Caco-2 (cell line): Measurements from ENCODE around the gene CLK2. TPM values are rescaled to one million over a fixed set of nuclear protein-coding genes. Genes with fewer than 3 reads are reported as not detected.
A peak's percentile ranks its signal among the peaks of the same experiment; 100 is the strongest.
"Not testable (repeated sequence)": the region's sequence is repeated elsewhere in the genome, so short reads cannot be mapped to it uniquely, and the experiment has no call there.

Experiments used
- BruUV-seq: library from RNA; stranded (reverse); fragments of 400-500 nt; replicated peaks from 2 replicates; lab custom pipeline; 2021; lab: Mats Ljungman, UMichigan
- CTCF ChIA-PET: fragments of 300-600 bp; sonication (Branson Sonifier 250); formaldehyde crosslinking; loops from one replicate; lab custom pipeline; 2022; ENCODE audit warnings: antibody characterized with exemption; lab: Charles Lee
- POLR2A ChIA-PET: fragments of 300-600 bp; sonication (Branson Sonifier 250); formaldehyde crosslinking; loops from one replicate; lab custom pipeline; 2022; ENCODE audit warnings: antibody characterized with exemption; lab: Charles Lee
- DNase-seq, 2 experiments: peaks; one replicate each; pipeline versions ENCODE4 v3.0.0 to v3.0.0-alpha.2; 2020 to 2022
- H3K27me3 ChIP-seq: replicated peaks from 2 replicates; pipeline ENCODE4 v1.6.0; 2011; ENCODE audit warnings: low read length; ENCODE audit not compliant: control insufficient read depth, insufficient read depth
- H3K36me3 ChIP-seq: 2 replicates; pipeline ENCODE4 v1.5.1; 2011; ENCODE audit warnings: low read length; ENCODE audit not compliant: control insufficient read depth, insufficient read depth
- H3K4me1 ChIP-seq: fragments of 250-450 bp; sonication (Bioruptor Pico); 2 replicates; pipeline ENCODE4 v1.5.1; 2020; ENCODE audit warnings: mild to moderate bottlenecking
- H3K4me3 ChIP-seq: 2 replicates; pipeline ENCODE4 v1.5.1; 2011; ENCODE audit warnings: low read depth, mild to moderate bottlenecking, control low read depth, low read length
- H3K9me3 ChIP-seq: fragments of 250-450 bp; sonication (Bioruptor Pico); 2 replicates; pipeline ENCODE4 v1.5.1; 2020; ENCODE audit warnings: mild to moderate bottlenecking, moderate library complexity
- H3K27ac Mint-ChIP-seq: one replicate; pipeline ENCODE4 v1.8.0; 2022; ENCODE audit warnings: mixed read lengths; ENCODE audit not compliant: unreplicated experiment
- H3K27me3 Mint-ChIP-seq: one replicate; pipeline ENCODE4 v1.8.0; 2022; ENCODE audit warnings: mixed read lengths; ENCODE audit not compliant: insufficient read depth, unreplicated experiment
- H3K36me3 Mint-ChIP-seq: one replicate; pipeline ENCODE4 v1.8.0; 2022; ENCODE audit warnings: mild to moderate bottlenecking, mixed read lengths; ENCODE audit not compliant: insufficient read depth, unreplicated experiment
- H3K4me1 Mint-ChIP-seq: one replicate; pipeline ENCODE4 v1.8.0; 2022; ENCODE audit warnings: low read depth, mixed read lengths; ENCODE audit not compliant: unreplicated experiment
- H3K4me3 Mint-ChIP-seq: one replicate; pipeline ENCODE4 v1.8.0; 2022; ENCODE audit warnings: mild to moderate bottlenecking, moderate library complexity, mixed read lengths; ENCODE audit not compliant: unreplicated experiment
- H3K9me3 Mint-ChIP-seq: one replicate; pipeline ENCODE4 v1.8.0; 2022; ENCODE audit warnings: mixed read lengths; ENCODE audit not compliant: unreplicated experiment
- intact Hi-C: fragments of 100-400 bp; cut with micrococcal nuclease; formaldehyde crosslinking; loops from one replicate; pipeline ENCODE4 v1.10.0; 2022; ENCODE audit not compliant: unreplicated experiment
- total RNA-seq: library from RNA; stranded (reverse); gene quantifications from 2 replicates; pipeline ENCODE4 v1.2.3, GENCODE V29; 2022
- TF ChIP-seq, protein P1 (sequence below), 2 experiments: fragments of 200-600 bp in 1 of 2; IDR thresholded peaks; 1 replicate in 1 of 2; 2 replicates in 1 of 2; pipeline versions ENCODE4 v1.5.1 to v1.8.0; 2011 to 2022; ENCODE audit warnings: antibody characterized with exemption in 1 of 2, control low read depth in 1 of 2, inconsistent platforms in 1 of 2, low read depth in 1 of 2, low read length in 1 of 2, mild to moderate bottlenecking in 1 of 2, moderate library complexity in 1 of 2; ENCODE audit not compliant: insufficient read depth in 1 of 2, severe bottlenecking in 1 of 2, unreplicated experiment in 1 of 2

Gene CLK2
- total RNA-seq, 1 experiment from 2014 or later = 57.5 TPM

DNA sequence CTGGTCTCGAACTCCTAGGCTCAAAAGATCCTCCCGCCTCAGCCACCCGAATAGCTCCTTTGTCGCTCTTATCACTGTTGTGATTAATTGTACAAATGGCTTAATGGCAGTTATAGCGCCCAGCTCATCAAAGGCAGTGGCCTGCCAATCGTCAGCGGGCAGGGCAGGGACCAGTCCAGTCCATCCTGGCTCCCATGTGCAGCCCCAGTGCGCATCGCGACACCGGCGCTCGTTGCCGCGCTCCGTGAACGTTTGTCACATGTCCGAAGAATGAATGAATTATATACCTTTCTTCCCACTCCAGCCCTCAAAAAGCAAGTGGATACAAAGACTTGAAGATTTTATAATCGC is 46.4 kb downstream of the CLK2 start:
- peak overlapping the region; percentile 62 for H3K4me3 ChIP-seq
- H3K9me3 Mint-ChIP-seq = no peaks in the 10 kb centered on the region
- H3K27me3 ChIP-seq = no peaks in the 10 kb centered on the region
- intact Hi-C loops = loop anchor here (1.0 to 5.0 kb wide), 4 partner anchors 17 to 51 kb away; partner anchors contain the start of gene THBS3
- BruUV-seq = TSS peak; percentile 89
- ChIA-PET POLR2A (interaction anchor here (0.5 to 2.0 kb wide), 4 partner anchors 14 to 33 kb away, joined by 4 to 10 read pairs (median 4); partner anchors contain the start of gene MTX1), CTCF (interaction anchor here (0.6 to 2.5 kb wide), 8 partner anchors 18 to 136 kb away, joined by 3 to 10 read pairs (median 4); partner anchors contain the start of genes KRTCAP2 and THBS3)
- H3K4me3 Mint-ChIP-seq = peak overlapping the region; percentile 81
- peak overlapping the region; percentile 80 for H3K27ac Mint-ChIP-seq
- TF ChIP-seq, protein P1, sequence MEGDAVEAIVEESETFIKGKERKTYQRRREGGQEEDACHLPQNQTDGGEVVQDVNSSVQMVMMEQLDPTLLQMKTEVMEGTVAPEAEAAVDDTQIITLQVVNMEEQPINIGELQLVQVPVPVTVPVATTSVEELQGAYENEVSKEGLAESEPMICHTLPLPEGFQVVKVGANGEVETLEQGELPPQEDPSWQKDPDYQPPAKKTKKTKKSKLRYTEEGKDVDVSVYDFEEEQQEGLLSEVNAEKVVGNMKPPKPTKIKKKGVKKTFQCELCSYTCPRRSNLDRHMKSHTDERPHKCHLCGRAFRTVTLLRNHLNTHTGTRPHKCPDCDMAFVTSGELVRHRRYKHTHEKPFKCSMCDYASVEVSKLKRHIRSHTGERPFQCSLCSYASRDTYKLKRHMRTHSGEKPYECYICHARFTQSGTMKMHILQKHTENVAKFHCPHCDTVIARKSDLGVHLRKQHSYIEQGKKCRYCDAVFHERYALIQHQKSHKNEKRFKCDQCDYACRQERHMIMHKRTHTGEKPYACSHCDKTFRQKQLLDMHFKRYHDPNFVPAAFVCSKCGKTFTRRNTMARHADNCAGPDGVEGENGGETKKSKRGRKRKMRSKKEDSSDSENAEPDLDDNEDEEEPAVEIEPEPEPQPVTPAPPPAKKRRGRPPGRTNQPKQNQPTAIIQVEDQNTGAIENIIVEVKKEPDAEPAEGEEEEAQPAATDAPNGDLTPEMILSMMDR (IDR thresholded peaks at IDR 0.05; ENCODE audit: insufficient read depth in 1 of 2, low read depth in 1 of 2, low read length in 1 of 2, severe bottlenecking in 1 of 2, unreplicated experiment in 1 of 2) = no peak
- H3K36me3 ChIP-seq = no peaks in the 10 kb centered on the region; the same call in 1 of the 2 replicates
- peaks cover 22% of the 10 kb centered on the region for H3K4me1 ChIP-seq
- peaks cover 25% of the 10 kb centered on the region for H3K36me3 Mint-ChIP-seq
- DNase-seq = peak; percentile 67 to 69
- H3K9me3 ChIP-seq = no peaks in the 10 kb centered on the region
- no peaks in the 10 kb centered on the region for H3K27me3 Mint-ChIP-seq
- H3K4me1 Mint-ChIP-seq = peaks cover 25% of the 10 kb centered on the region

DNA sequence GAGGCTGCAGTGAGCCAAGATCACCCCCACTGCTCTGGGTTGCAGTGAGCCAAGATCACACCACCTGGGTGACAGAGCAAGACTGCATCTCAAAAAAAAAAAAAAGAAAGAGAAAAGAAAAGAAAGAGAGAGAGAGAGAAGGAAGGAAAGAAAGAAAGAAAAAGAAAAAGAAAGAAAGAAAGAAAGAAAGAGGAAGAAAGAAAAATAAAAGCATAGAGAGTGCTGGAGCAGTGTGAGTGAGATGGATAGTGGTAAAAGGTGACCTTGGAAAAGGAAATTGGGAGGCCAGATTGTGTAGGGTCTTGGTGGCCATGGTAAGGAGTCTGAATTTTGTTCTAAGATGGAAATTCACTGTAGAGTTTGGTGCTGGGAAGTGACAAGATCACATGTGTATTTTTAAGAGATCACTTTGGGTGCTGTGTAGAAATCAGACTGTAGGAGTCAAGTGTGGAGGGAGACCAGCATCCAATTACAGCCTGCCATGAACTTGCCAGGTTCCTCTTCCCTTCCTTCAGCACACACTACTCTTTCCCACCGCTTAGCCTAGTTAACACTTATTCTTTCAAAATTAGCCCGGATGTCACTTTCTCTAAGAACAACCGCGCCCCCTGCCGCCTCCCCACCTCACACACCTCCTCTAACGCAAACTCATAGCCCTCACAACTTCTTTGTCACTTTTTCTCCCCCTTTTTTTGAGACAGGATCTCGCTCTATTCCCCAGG is 47.0 kb downstream of the CLK2 start:
- POLR2A ChIA-PET = interaction anchor here (0.5 to 2.0 kb wide), 4 partner anchors 15 to 32 kb away, joined by 4 to 10 read pairs (median 4); partner anchors contain the start of gene MTX1
- Mint-ChIP-seq H3K4me3 (peak overlapping the region; percentile 81), H3K27ac (peak overlapping the region; percentile 80), H3K4me1 (peaks cover 25% of the 10 kb centered on the region), H3K9me3 (no peaks in the 10 kb centered on the region), H3K27me3 (no peaks in the 10 kb centered on the region), H3K36me3 (peaks cover 25% of the 10 kb centered on the region)
- CTCF ChIA-PET = interaction anchor here (0.6 to 2.5 kb wide), 7 partner anchors 17 to 135 kb away, joined by 3 to 10 read pairs (median 5); partner anchors contain the start of genes KRTCAP2 and THBS3
- Histone ChIP-seq H3K9me3 (no peaks in the 10 kb centered on the region), H3K27me3 (no peaks in the 10 kb centered on the region), H3K4me1 (peaks cover 22% of the 10 kb centered on the region), H3K4me3 (peak overlapping the region; percentile 62), H3K36me3 (no peaks in the 10 kb centered on the region; the same call in 1 of the 2 replicates)
- intact Hi-C loops = loop anchor here (1.0 to 5.0 kb wide), 3 partner anchors 19 to 50 kb away; partner anchors contain the start of gene THBS3
- TF ChIP-seq, protein P1 (IDR thresholded peaks at IDR 0.05; ENCODE audit: insufficient read depth in 1 of 2, low read depth in 1 of 2, low read length in 1 of 2, severe bottlenecking in 1 of 2, unreplicated experiment in 1 of 2) = peak; percentile 51 to 79
- no TSS peak for BruUV-seq
- peak; percentile 76 to 83 for DNase-seq

DNA sequence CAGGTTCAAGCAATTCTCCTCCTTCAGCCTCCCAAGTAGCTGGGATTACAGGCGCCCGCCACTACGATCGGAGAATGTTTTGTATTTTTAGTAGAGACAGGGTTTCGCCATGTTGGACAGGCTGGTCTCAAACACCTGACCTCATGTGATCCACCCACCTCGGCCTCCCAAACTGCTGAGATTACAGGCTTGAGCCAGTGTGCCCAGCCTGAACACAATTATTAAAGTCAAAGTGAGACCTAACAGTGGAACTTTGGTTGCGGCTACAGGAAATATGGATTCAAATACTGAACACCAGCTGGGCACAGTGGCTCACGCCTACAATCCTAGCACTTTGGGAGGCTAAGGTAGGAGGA is 47.9 kb downstream of the CLK2 start:
- not testable (repeated sequence) for H3K9me3 ChIP-seq, H3K27me3 ChIP-seq, DNase-seq, H3K36me3 ChIP-seq, H3K9me3 Mint-ChIP-seq, BruUV-seq, H3K27me3 Mint-ChIP-seq, H3K4me3 ChIP-seq
- peaks cover 22% of the 10 kb centered on the region for H3K4me1 ChIP-seq
- H3K27ac Mint-ChIP-seq = peak overlapping the region; percentile 80
- peaks cover 25% of the 10 kb centered on the region for H3K36me3 Mint-ChIP-seq
- peaks cover 20% of the 10 kb centered on the region for H3K4me1 Mint-ChIP-seq
- H3K4me3 Mint-ChIP-seq = peak overlapping the region; percentile 81
- intact Hi-C loops = loop anchor here (5.0 kb wide), 1 partner anchor 33 kb away; no protein-coding TSS in a partner anchor
- ChIA-PET CTCF (interaction anchor here (1.2 kb wide), 1 partner anchor 31 kb away, joined by 5 read pairs; no protein-coding TSS in a partner anchor), POLR2A (interaction anchor here (1.0 to 1.2 kb wide), 3 partner anchors 16 to 31 kb away, joined by 3 to 13 read pairs (median 6); no protein-coding TSS in a partner anchor)
